SK-MEL-5 (cell line): Measurements from ENCODE around the gene TRAPPC1. TPM values are rescaled to one million over a fixed set of nuclear protein-coding genes. Genes with fewer than 3 reads are reported as not detected.
"Not testable (repeated sequence)": the region's sequence is repeated elsewhere in the genome, so short reads cannot be mapped to it uniquely, and the experiment has no call there.

Experiments
- DNase-seq: peaks from one replicate; pipeline ENCODE4 v3.0.0-alpha.2; 2016; ENCODE audit warnings: low read depth, low spot score
- in situ Hi-C: cut with HindIII; loops from 2 replicates; pipeline ENCODE4 v1.10.0; 2016; ENCODE audit warnings: low sequenced_read_pairs, high pct_unique_total_duplicates, low pct_unique_long_range_greater_than_20kb
- polyA plus RNA-seq, 2 experiments: library from polyadenylated mRNA; depleted of rRNA; stranded (reverse); fragments of >200 nt; gene quantifications; 2 replicates each; pipeline ENCODE4 v1.2.3, GENCODE V29; 2015
- total RNA-seq: library from RNA; depleted of rRNA; stranded (reverse); fragments of >200 nt; shearing (Covaris generic); gene quantifications from 2 replicates; pipeline ENCODE4 v1.2.3, GENCODE V29; 2014; rRNA removed

The TRAPPC1 gene, protein sequence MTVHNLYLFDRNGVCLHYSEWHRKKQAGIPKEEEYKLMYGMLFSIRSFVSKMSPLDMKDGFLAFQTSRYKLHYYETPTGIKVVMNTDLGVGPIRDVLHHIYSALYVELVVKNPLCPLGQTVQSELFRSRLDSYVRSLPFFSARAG
- total RNA-seq: 22.1 and 27.3 TPM in 2 replicates
- 144 and 179 TPM in 2 replicates for polyA plus RNA-seq (2015; cell fraction: cytosol; rRNA removed)
- polyA plus RNA-seq (2015; cell fraction: nucleus; rRNA removed): 26.4 and 28.8 TPM in 2 replicates

GRCh38 chr17:7931709-7932482 is at the start of gene TRAPPC1, which contains the start of gene CNTROB:
TRAPPC1 (minus strand) TSS chr17:7931946; CDS start chr17:7931829, 117 bp downstream.
CNTROB (plus strand) TSS chr17:7932206; CDS start chr17:7933080, 874 bp downstream.
- DNase-seq: peak; percentile 99
- in situ Hi-C loops: no loop called here

GRCh38 chr17:7977805-7978204 is 46.1 kb upstream of the TRAPPC1 start:
- no peak for DNase-seq
- in situ Hi-C loops: no loop called here

DNA sequence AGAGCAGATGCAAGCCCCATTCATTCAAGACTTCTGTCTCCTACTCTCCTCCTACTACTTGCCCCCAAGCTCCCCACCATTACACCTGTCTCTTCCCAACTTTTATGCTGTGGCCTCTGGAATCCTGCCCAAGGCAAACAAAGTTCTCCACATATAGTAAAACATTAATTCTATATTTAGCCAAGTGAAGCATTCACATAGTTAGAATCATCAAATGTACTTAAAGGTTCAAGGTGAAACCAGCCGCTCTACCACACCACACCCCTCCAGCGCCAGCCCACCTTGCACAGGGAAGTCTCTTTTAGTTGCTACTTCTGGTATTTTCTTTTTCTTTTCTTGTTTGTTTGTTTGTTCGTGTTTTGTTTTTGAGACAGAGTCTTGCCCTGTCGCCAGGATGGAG is 45.3 kb upstream of the TRAPPC1 start:
- in situ Hi-C loops: no loop called here
- DNase-seq: no peak

GRCh38 chr17:7974638-7975131 is 42.9 kb upstream of the TRAPPC1 start:
- no peak for DNase-seq
- in situ Hi-C loops: no loop called here

GRCh38 chr17:7972131-7972785 is 40.5 kb upstream of the TRAPPC1 start:
- in situ Hi-C loops: no loop called here

DNA sequence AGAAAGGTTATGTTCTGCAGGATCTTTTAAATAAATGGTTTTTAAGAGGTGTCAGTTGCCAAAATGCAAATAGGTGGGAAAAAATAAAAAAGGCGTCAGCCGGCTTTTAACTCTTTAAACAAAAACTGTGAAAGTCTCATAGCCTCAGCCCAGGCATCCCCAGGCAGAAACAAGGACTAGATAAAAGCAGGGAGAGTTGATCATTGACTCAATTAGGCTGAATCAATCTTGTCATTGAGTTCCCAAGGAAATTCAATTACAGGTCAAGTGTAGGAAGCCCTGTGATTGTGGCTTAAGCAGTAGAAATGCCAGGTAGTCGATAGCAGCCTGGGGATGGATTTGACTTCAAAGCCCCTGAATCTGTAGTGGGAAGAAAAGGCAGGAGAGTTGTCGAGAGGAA is 39.9 kb upstream of the TRAPPC1 start:
- no peak for DNase-seq
- in situ Hi-C loops: no loop called here

More at GRCh38 chr17:7972131-7972785, 40.5 kb upstream of the TRAPPC1 start:
- DNase-seq: peak; percentile 32

- in situ Hi-C loops: no loop called here
- no peak for DNase-seq
Observed at GRCh38 chr17:7969433-7969832, 37.7 kb upstream of the TRAPPC1 start.

DNA sequence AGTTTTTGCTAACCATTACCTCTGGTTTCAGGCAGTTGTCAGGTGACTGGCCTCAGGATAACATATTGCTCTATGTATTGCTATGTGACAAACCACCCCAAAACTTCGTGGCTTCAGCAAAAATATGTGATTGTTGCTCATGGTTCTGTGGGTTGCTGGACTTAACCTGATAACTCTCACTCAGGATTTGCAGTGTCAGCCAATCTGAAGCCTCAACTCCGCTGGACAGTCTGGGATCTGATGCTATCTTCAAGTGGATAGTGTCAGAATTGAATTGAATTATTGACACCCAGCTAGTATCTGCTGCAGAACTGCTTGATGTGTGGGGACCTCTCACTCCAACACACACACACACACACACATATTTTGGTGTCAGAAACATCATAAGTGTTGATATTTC is 36.0 kb upstream of the TRAPPC1 start:
- in situ Hi-C loops: no loop called here
- no peak for DNase-seq

GRCh38 chr17:7961421-7961820 is 29.7 kb upstream of the TRAPPC1 start:
- DNase-seq: no peak
- in situ Hi-C loops: no loop called here

DNA sequence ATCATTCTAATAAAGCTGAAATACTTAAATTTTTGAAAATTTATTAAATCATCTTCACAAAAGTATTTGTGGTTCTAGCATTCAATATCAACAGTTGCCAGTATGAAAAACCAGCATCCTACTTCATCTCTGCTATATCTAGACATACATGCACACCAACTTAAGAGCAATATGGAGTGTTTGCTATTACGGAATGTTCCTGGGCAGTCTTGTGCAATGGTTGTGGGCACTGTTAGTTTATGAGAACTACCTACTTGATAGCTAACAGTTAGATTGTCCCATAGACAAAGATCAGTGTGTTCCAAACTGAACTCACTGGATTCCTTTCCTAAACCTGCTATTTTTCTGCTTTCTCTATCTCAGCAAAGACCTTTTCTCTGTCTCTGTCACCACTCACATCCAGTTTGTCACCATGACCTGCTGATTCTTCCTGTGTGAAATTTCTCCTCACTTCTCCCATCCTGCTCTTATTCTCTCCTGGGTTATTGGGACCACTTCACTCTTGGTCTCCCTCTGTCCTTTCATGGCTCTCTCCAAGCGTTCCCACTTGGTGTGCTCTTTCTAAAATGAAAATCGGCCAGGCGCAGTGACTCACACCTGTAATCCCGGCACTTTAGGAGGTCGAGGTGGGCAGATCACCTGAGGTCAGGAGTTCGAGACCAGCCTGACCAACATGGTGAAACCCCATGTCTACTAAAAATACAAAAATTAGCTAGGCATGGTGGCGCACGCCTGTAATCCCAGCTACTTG is 27.9 kb upstream of the TRAPPC1 start:
- in situ Hi-C loops: no loop called here
- DNase-seq: no peak

- in situ Hi-C loops: no loop called here
- DNase-seq: no peak
Observed at GRCh38 chr17:7956228-7956965, 24.7 kb upstream of the TRAPPC1 start.

DNA sequence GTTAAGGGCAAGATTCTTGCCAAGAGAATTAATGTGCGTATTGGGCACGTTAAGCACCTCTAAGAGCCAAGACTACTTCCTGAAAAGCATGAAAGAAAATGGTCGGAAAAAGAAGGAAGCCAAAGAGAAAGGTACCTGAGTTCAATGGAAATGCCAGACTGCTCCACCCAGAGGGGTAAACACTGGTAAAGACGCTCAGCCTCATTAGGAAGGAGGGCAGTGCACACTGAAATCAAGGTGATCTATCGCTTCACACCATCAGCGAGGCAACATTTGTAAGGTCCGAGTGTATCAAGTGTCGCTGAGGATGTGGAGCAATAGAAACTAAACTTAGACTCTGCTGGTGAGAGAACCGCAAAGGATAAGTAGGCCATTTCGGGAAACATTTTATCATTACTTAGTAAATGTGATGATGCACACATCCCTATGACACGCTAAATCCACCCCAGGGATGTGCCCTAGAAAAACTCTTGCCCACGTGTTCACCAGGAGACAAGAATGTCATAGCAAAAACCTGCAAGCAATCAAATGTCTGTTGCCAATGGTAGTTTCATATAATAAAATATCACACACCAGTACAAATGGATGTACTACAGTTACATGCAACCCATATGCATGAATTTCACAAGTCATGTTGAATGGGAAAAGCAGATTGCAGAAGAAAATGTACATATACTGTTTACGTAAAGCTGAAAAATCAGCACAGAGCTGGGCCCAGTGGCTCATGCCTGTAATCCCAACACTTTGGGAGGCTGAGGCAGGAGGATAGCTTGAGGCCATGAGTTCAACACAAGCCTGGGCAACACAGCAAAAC is 23.9 kb upstream of the TRAPPC1 start:
- in situ Hi-C loops: no loop called here
- DNase-seq: no peak

DNA sequence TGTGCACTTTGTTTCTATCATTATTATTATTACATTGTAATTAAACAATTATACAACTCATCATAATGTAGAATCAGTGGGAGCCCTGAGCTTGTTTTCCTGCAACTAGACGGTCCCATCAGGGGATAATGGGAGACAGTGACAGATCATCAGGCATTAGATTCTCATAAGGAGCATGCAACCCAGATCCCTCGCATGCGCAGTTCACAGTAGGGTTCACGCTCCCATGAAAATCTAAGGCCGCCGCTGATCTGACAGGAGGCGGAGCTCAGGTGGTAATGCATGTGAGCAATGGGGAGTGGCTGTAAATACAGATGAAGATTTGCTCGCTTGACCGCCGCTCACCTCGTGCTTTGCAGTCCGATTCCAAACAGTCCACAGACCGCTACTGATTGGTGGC is 21.5 kb upstream of the TRAPPC1 start:
- in situ Hi-C loops, DNase-seq: not testable (repeated sequence)

GRCh38 chr17:7951143-7951792 is 19.5 kb upstream of the TRAPPC1 start:
- DNase-seq: no peak
- in situ Hi-C loops: no loop called here

GRCh38 chr17:7950578-7950977 is 18.8 kb upstream of the TRAPPC1 start:
- no peak for DNase-seq
- in situ Hi-C loops: no loop called here

- DNase-seq: no peak
- in situ Hi-C loops: no loop called here
Observed at GRCh38 chr17:7947651-7948050, 15.9 kb upstream of the TRAPPC1 start.
